GM12878 (cell line): Measurements from ENCODE around the gene ERVMER34-1.

Source experiments
- BCL11A ChIP-seq: IDR thresholded peaks from 2 replicates; pipeline ENCODE4 v1.6.1; 2011; ENCODE audit warnings: low read depth, low read length
- BRCA1 ChIP-seq: IDR thresholded peaks from 2 replicates; pipeline ENCODE4 v1.6.1; 2011; ENCODE audit warnings: low read depth, low read length, improper control_type of control experiment
- CBFB ChIP-seq: IDR thresholded peaks from 2 replicates; pipeline ENCODE4 v1.6.1; 2016; ENCODE audit warnings: antibody characterized with exemption, low read depth
- CTCF ChIP-seq, 3 experiments: IDR thresholded peaks in 2 of 3; conservative IDR thresholded peaks in 1 of 3; 2 replicates each; pipeline ENCODE4 v1.5.1; 2011; ENCODE audit warnings: low read depth in 3 of 3, low read length in 3 of 3, mild to moderate bottlenecking in 3 of 3, control low read depth in 2 of 3, moderate library complexity in 2 of 3, inconsistent platforms in 1 of 3, mixed read lengths in 1 of 3; ENCODE audit not compliant: control insufficient read depth in 2 of 3, insufficient read depth in 1 of 3; ENCODE audit errors: extremely low read depth in 1 of 3
- EP300 ChIP-seq, 2 experiments: fragments of 150-350 bp in 1 of 2; IDR thresholded peaks; 2 replicates each; pipeline ENCODE4 v1.6.1; 2011 to 2012; ENCODE audit warnings: low read depth in 2 of 2, low read length in 2 of 2, borderline replicate concordance in 1 of 2, improper control_type of control experiment in 1 of 2, inconsistent platforms in 1 of 2; ENCODE audit not compliant: control insufficient read depth in 1 of 2
- ESRRA ChIP-seq: IDR thresholded peaks from 2 replicates; pipeline ENCODE4 v1.6.1; 2012; ENCODE audit warnings: mild to moderate bottlenecking, low read length, improper control_type of control experiment
- FOXM1 ChIP-seq: IDR thresholded peaks from 2 replicates; pipeline ENCODE4 v1.6.1; 2012; ENCODE audit warnings: low read depth, mild to moderate bottlenecking, inconsistent platforms, low read length, moderate library complexity
- MXI1 ChIP-seq: fragments of 150-350 bp; IDR thresholded peaks from 2 replicates; pipeline ENCODE4 v1.6.1; 2011; ENCODE audit warnings: low read depth, mild to moderate bottlenecking, inconsistent platforms, low read length, improper control_type of control experiment
- NR2C2 ChIP-seq: IDR thresholded peaks from 2 replicates; pipeline ENCODE4 v1.6.1; 2011; ENCODE audit warnings: borderline replicate concordance, low read depth; ENCODE audit not compliant: control insufficient read depth, insufficient read length
- SUZ12 ChIP-seq: fragments of 200-600 bp; sonication (generic); IDR thresholded peaks from one replicate; pipeline ENCODE4 v1.6.1; 2018; ENCODE audit warnings: antibody characterized with exemption, mild to moderate bottlenecking; ENCODE audit not compliant: unreplicated experiment
- YY1 ChIP-seq: IDR thresholded peaks from 2 replicates; pipeline ENCODE4 v1.6.1; 2011; ENCODE audit warnings: low read depth, mild to moderate bottlenecking, low read length
- ZNF274 ChIP-seq: IDR thresholded peaks from one replicate; pipeline ENCODE4 v1.8.0; 2011; ENCODE audit not compliant: insufficient read length, insufficient read depth
- TF ChIP-seq, protein P1 (sequence below): IDR thresholded peaks from 2 replicates; pipeline ENCODE4 v1.6.1; 2011; ENCODE audit warnings: mild to moderate bottlenecking, low read depth, low read length, moderate library complexity; ENCODE audit not compliant: insufficient replicate concordance
- TF ChIP-seq, protein P2 (sequence below): fragments of 450-650 bp; IDR thresholded peaks from 2 replicates; pipeline ENCODE4 v1.6.1; 2018; ENCODE audit warnings: mild to moderate bottlenecking, low read depth, moderate library complexity; ENCODE audit not compliant: partially characterized antibody

- TF ChIP-seq BRCA1 (no peak), EP300 (IDR thresholded peaks at IDR 0.05; ENCODE audit: borderline replicate concordance in 1 of 2, control insufficient read depth in 1 of 2, low read depth in 2 of 2, low read length in 2 of 2) (0 out of 4 replicates have a peak, but pooled peaks of 1 of the 2 experiments have one; percentile 16), BCL11A (no peak), CTCF (IDR thresholded peaks at IDR 0.05 in 2 of 3, conservative IDR thresholded peaks at IDR 0.05 in 1 of 3; ENCODE audit: control insufficient read depth in 2 of 3, extremely low read depth in 1 of 3, insufficient read depth in 1 of 3, low read depth in 3 of 3, low read length in 3 of 3) (no peak), SUZ12 (no peak), CBFB (peak; percentile 71), NR2C2 (no peak), ESRRA (no peak), MXI1 (peak; percentile 88), FOXM1 (no peak; the same call in 1 of the 2 replicates), YY1 (0 out of 2 replicates have a peak, but pooled peaks have one; percentile 4), ZNF274 (no peak)
- TF ChIP-seq, protein P1, sequence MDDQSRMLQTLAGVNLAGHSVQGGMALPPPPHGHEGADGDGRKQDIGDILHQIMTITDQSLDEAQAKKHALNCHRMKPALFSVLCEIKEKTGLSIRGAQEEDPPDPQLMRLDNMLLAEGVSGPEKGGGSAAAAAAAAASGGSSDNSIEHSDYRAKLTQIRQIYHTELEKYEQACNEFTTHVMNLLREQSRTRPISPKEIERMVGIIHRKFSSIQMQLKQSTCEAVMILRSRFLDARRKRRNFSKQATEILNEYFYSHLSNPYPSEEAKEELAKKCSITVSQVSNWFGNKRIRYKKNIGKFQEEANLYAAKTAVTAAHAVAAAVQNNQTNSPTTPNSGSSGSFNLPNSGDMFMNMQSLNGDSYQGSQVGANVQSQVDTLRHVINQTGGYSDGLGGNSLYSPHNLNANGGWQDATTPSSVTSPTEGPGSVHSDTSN, result peak; percentile 42
- TF ChIP-seq, protein P2, sequence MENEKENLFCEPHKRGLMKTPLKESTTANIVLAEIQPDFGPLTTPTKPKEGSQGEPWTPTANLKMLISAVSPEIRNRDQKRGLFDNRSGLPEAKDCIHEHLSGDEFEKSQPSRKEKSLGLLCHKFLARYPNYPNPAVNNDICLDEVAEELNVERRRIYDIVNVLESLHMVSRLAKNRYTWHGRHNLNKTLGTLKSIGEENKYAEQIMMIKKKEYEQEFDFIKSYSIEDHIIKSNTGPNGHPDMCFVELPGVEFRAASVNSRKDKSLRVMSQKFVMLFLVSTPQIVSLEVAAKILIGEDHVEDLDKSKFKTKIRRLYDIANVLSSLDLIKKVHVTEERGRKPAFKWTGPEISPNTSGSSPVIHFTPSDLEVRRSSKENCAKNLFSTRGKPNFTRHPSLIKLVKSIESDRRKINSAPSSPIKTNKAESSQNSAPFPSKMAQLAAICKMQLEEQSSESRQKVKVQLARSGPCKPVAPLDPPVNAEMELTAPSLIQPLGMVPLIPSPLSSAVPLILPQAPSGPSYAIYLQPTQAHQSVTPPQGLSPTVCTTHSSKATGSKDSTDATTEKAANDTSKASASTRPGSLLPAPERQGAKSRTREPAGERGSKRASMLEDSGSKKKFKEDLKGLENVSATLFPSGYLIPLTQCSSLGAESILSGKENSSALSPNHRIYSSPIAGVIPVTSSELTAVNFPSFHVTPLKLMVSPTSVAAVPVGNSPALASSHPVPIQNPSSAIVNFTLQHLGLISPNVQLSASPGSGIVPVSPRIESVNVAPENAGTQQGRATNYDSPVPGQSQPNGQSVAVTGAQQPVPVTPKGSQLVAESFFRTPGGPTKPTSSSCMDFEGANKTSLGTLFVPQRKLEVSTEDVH, result no peak
Measured at GRCh38 chr4:52712251-52713130, 38.7 kb downstream of the ERVMER34-1 start.
